HepG2 (cell line): Measurements from ENCODE around the gene SOCS3. TPM values are rescaled to one million over a fixed set of nuclear protein-coding genes. Genes with fewer than 3 reads are reported as not detected.

Experiments used
- ATAC-seq: fragments of 200-7000 bp; cut with Tn5 transposase; 3 replicates; pipeline ENCODE4 v1.9.1; 2020; ENCODE audit warnings: mild to moderate bottlenecking, moderate library complexity
- BruUV-seq: library from RNA; stranded (reverse); fragments of 400-500 nt; replicated peaks from 2 replicates; lab custom pipeline; 2021; lab: Mats Ljungman, UMichigan
- CTCF ChIA-PET: fragments of 300-600 bp; formaldehyde crosslinking; extraction: SDS; loops from one replicate; lab custom pipeline; 2021; ENCODE audit warnings: low total read pairs, inconsistent platforms, low intra/inter-chr PET ratio; lab: Yijun Ruan, JAX
- POLR2A ChIA-PET: fragments of 350-600 bp; sonication (Branson Sonifier 250); formaldehyde crosslinking; loops from one replicate; lab custom pipeline; 2020; ENCODE audit warnings: antibody characterized with exemption, inconsistent platforms; lab: Yijun Ruan, JAX
- DNase-seq: peaks from one replicate; pipeline ENCODE4 v3.0.0-alpha.2; 2015; ENCODE audit warnings: low spot score
- FAIRE-seq: peaks from 3 replicates; lab custom pipeline; 2011; peaks lifted over from hg19 to GRCh38; lab: Jason Lieb, UNC
- H2AFZ ChIP-seq: one replicate; pipeline ENCODE4 v1.6.1; 2011; ENCODE audit warnings: low read length, inconsistent platforms
- H3K27ac ChIP-seq: fragments of 300-600 bp; 3 replicates; pipeline ENCODE4 v1.8.0; 2011; ENCODE audit warnings: mixed run types, mild to moderate bottlenecking, mixed read lengths, low read length, inconsistent platforms; ENCODE audit not compliant: insufficient read depth; ENCODE audit errors: extremely low read length
- H3K27me3 ChIP-seq, 2 experiments: fragments of 200-600 bp in 1 of 2; 2 replicates in 1 of 2; 3 replicates in 1 of 2; pipeline versions ENCODE4 v1.6.0 to v1.8.0; 2011; ENCODE audit warnings: low read length in 2 of 2, mild to moderate bottlenecking in 2 of 2, moderate library complexity in 2 of 2, inconsistent platforms in 1 of 2; ENCODE audit not compliant: insufficient read depth in 2 of 2, control insufficient read depth in 1 of 2
- H3K36me3 ChIP-seq, 2 experiments: fragments of 200-600 bp in 1 of 2; replicated peaks in 1 of 2; 2 replicates in 1 of 2; 3 replicates in 1 of 2; pipeline versions ENCODE4 v1.5.1 to v1.8.0; 2011; ENCODE audit warnings: low read length in 2 of 2, inconsistent platforms in 1 of 2; ENCODE audit not compliant: insufficient read depth in 2 of 2, control insufficient read depth in 1 of 2
- H3K4me1 ChIP-seq: 2 replicates; pipeline ENCODE4 v1.5.1; 2012; ENCODE audit warnings: low read length, inconsistent platforms; ENCODE audit not compliant: insufficient read depth
- H3K4me2 ChIP-seq: 2 replicates; pipeline ENCODE4 v1.6.0; 2011; ENCODE audit warnings: low read depth, low read length, inconsistent platforms
- H3K4me3 ChIP-seq, 3 experiments: fragments of 200-600 bp in 1 of 3; sonication (generic), shearing (Covaris generic) in 1 of 3; replicated peaks in 1 of 3; 2 replicates each; pipeline ENCODE4 v1.5.1; 2011 to 2016; ENCODE audit warnings: low read length in 3 of 3, inconsistent platforms in 2 of 3, low read depth in 2 of 3, mild to moderate bottlenecking in 2 of 3, control low read depth in 1 of 3, mixed read lengths in 1 of 3; ENCODE audit not compliant: insufficient read depth in 1 of 3
- H3K79me2 ChIP-seq: one replicate; pipeline ENCODE4 v1.6.1; 2011; ENCODE audit warnings: low read length, inconsistent platforms; ENCODE audit not compliant: insufficient read depth
- H3K9ac ChIP-seq: 2 replicates; pipeline ENCODE4 v1.6.0; 2011; ENCODE audit warnings: mild to moderate bottlenecking, low read depth, low read length, inconsistent platforms; ENCODE audit not compliant: insufficient read depth
- H3K9me3 ChIP-seq: 2 replicates; pipeline ENCODE4 v1.5.1; 2012; ENCODE audit warnings: mild to moderate bottlenecking, low read length
- H4K20me1 ChIP-seq: 2 replicates; pipeline ENCODE4 v1.6.0; 2011; ENCODE audit warnings: inconsistent platforms, mild to moderate bottlenecking, low read length, moderate library complexity; ENCODE audit not compliant: insufficient read depth
- EED ChIP-seq: sonication (generic); formaldehyde crosslinking; IDR thresholded peaks from 2 replicates; pipeline ENCODE4 v1.5.0; 2020; ENCODE audit warnings: mild to moderate bottlenecking, missing genetic modification reagents
- ESRRA ChIP-seq: sonication (generic); formaldehyde crosslinking; IDR thresholded peaks from 2 replicates; pipeline ENCODE4 v1.5.1; 2020; ENCODE audit warnings: mild to moderate bottlenecking, low read depth, missing genetic modification reagents
- JUN ChIP-seq: sonication (generic); formaldehyde crosslinking; IDR thresholded peaks from 2 replicates; pipeline ENCODE4 v1.4.0; 2020; ENCODE audit warnings: mild to moderate bottlenecking, missing genetic modification reagents
- MIXL1 ChIP-seq: IDR thresholded peaks from 2 replicates; pipeline ENCODE4 v1.6.1; 2016
- NAIF1 ChIP-seq: sonication (generic); formaldehyde crosslinking; IDR thresholded peaks from 2 replicates; pipeline ENCODE4 v1.5.0; 2020; ENCODE audit warnings: mild to moderate bottlenecking, missing genetic modification reagents, borderline replicate concordance
- ZNF33A ChIP-seq: sonication (generic); formaldehyde crosslinking; IDR thresholded peaks from 2 replicates; pipeline ENCODE4 v1.5.1; 2020; ENCODE audit warnings: missing genetic modification reagents, mild to moderate bottlenecking, moderate library complexity, borderline replicate concordance
- ZNF607 ChIP-seq: sonication (generic); formaldehyde crosslinking; IDR thresholded peaks from 2 replicates; pipeline ENCODE4 v1.5.1; 2020; ENCODE audit warnings: missing genetic modification reagents, mild to moderate bottlenecking, borderline replicate concordance
- ZNF704 ChIP-seq: sonication (generic); formaldehyde crosslinking; IDR thresholded peaks from 2 replicates; pipeline ENCODE4 v1.8.1; 2023; ENCODE audit warnings: mild to moderate bottlenecking, inconsistent platforms, moderate library complexity, missing genetic modification reagents, borderline replicate concordance
- WGBS: methylation state at CpG from one replicate; pipeline ENCODE4 v1.1.6; 2017; ENCODE audit warnings: low lambda C conversion rate; 5-methylcytosine and 5-hydroxymethylcytosine counted together
- in situ Hi-C: cut with HindIII; loops from 2 replicates; pipeline ENCODE4 v1.10.0; 2017; ENCODE audit warnings: low pct_unique_long_range_greater_than_20kb; ENCODE audit not compliant: extremely low pct_ligation_motif_present
- intact Hi-C: fragments of 100-400 bp; cut with micrococcal nuclease; formaldehyde crosslinking; loops from one replicate; pipeline ENCODE4 v1.10.0; 2022; ENCODE audit not compliant: unreplicated experiment
- polyA plus RNA-seq, 8 experiments: library from polyadenylated mRNA; depleted of rRNA in 3 of 8; stranded (reverse) in 7 of 8; unstranded in 1 of 8; fragments of >200 nt; fragmentation: Illumina TruSeq in 4 of 8; extraction: Trizol in 4 of 8; gene quantifications; 2 replicates each; pipeline versions ENCODE4 v1.2.1 to v1.2.3, GENCODE V29; 2011 to 2016; ENCODE audit warnings: low read depth in 4 of 8, missing spikeins in 1 of 8, mixed read lengths in 1 of 8; ENCODE audit not compliant: insufficient read depth in 1 of 8
- total RNA-seq, 5 experiments: library from RNA; depleted of rRNA; stranded (reverse); fragments of >200 nt; fragmentation: Illumina TruSeq; extraction: Trizol; gene quantifications; 2 replicates each; pipeline ENCODE4 v1.2.3, GENCODE V29; 2016; ENCODE audit warnings: low read depth in 1 of 5
- TF ChIP-seq, protein P1 (sequence below): IDR thresholded peaks from 2 replicates; pipeline ENCODE4 v1.6.1; 2016; ENCODE audit warnings: missing genetic modification reagents, missing compliant biosample characterization

The SOCS3 gene
- total and polyA plus RNA-seq, 2 of the 13 experiments (the other 11 are each of a cell fraction or from before 2014, with no cell fraction given): 0.77 to 2.4 TPM

- H3K4me3 ChIP-seq: no peak overlapping the region
- no peaks in the 10 kb centered on the region for H3K36me3 ChIP-seq
- DNase-seq (no peak), ATAC-seq (no peak)
- BruUV-seq: no TSS peak
- H3K4me2 ChIP-seq: no peak overlapping the region
- no peak for TF ChIP-seq NAIF1 (CRISPR knock-in tag)
- TF ChIP-seq JUN (CRISPR knock-in tag): no peak
- TF ChIP-seq ESRRA (CRISPR knock-in tag): no peak
- TF ChIP-seq ZNF607 (CRISPR knock-in tag): no peak
- TF ChIP-seq ZNF704 (CRISPR knock-in tag): no peak
- TF ChIP-seq EED (CRISPR knock-in tag): no peak
- no peak for TF ChIP-seq MIXL1
- no peak for TF ChIP-seq ZNF33A (CRISPR knock-in tag)
- TF ChIP-seq, protein P1, sequence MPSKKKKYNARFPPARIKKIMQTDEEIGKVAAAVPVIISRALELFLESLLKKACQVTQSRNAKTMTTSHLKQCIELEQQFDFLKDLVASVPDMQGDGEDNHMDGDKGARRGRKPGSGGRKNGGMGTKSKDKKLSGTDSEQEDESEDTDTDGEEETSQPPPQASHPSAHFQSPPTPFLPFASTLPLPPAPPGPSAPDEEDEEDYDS (CRISPR knock-in tag): no peak
- TF ChIP-seq, all 625 proteins: peak for 0
- intact Hi-C loops: no loop called here
- Histone ChIP-seq H3K79me2 (no peaks in the 10 kb centered on the region), H3K27me3 (peaks cover 14 to 78% of the 10 kb centered on the region in 2 experiments), H3K4me1 (peaks cover 26% of the 10 kb centered on the region), H3K9ac (no peak overlapping the region), H3K27ac (no peak overlapping the region), H4K20me1 (no peaks in the 10 kb centered on the region), H3K9me3 (no peaks in the 10 kb centered on the region), H2AFZ (no peak overlapping the region)
- 42% methylated on average over 11 of the region's 11 CpGs for WGBS
- POLR2A ChIA-PET: interaction anchor here (0.5 to 1.2 kb wide), 2 partner anchors 16 to 377 kb away, joined by 3 read pairs; partner anchors contain the start of gene TNRC6C
- FAIRE-seq: no peak
- in situ Hi-C loops: no loop called here
- CTCF ChIA-PET: no interaction called here
Observed at GRCh38 chr17:78335209-78335608, 24.7 kb downstream of the SOCS3 start.
